Small intestine (tissue), 7 donors: ENCODE results near the gene CDK14. TPM values are rescaled to one million over a fixed set of nuclear protein-coding genes. Genes with fewer than 3 reads are reported as not detected.

Source experiments
- DNase-seq, 2 donors: peaks; one replicate each; pipeline versions ENCODE4 v3.0.0 to v3.0.0-alpha.2; 2013
- FAIRE-seq: peaks from 2 replicates; lab custom pipeline; 2012; peaks lifted over from hg19 to GRCh38; lab: Jason Lieb, UNC
- H3K27ac ChIP-seq, 3 donors: one replicate each; pipeline ENCODE4 v1.5.1; 2013; ENCODE audit warnings: low read length in 2 of 3, mild to moderate bottlenecking in 2 of 3, control low read depth in 1 of 3, inconsistent platforms in 1 of 3, low read depth in 1 of 3, moderate library complexity in 1 of 3
- H3K27me3 ChIP-seq, 3 donors: one replicate each; pipeline ENCODE4 v1.6.1; 2013; ENCODE audit warnings: low read length in 3 of 3, inconsistent platforms in 1 of 3; ENCODE audit not compliant: control insufficient read depth in 3 of 3, insufficient read depth in 3 of 3
- H3K36me3 ChIP-seq, 3 donors: one replicate each; pipeline ENCODE4 v1.6.1; 2013; ENCODE audit warnings: low read length in 3 of 3, inconsistent platforms in 1 of 3, low read depth in 1 of 3, mild to moderate bottlenecking in 1 of 3, moderate library complexity in 1 of 3; ENCODE audit not compliant: control insufficient read depth in 3 of 3, insufficient read depth in 2 of 3
- H3K4me1 ChIP-seq, 3 donors: one replicate each; pipeline ENCODE4 v1.6.1; 2013; ENCODE audit warnings: low read length in 2 of 3, inconsistent platforms in 1 of 3, low read depth in 1 of 3, mild to moderate bottlenecking in 1 of 3, moderate library complexity in 1 of 3; ENCODE audit not compliant: control insufficient read depth in 3 of 3, insufficient read depth in 2 of 3
- H3K4me3 ChIP-seq, 3 donors: one replicate each; pipeline ENCODE4 v1.5.1; 2013; ENCODE audit warnings: low read length in 3 of 3, control low read depth in 1 of 3, inconsistent platforms in 1 of 3, low read depth in 1 of 3, mild to moderate bottlenecking in 1 of 3, moderate library complexity in 1 of 3
- H3K9me3 ChIP-seq, 2 donors: one replicate each; pipeline ENCODE4 v1.6.1; 2013; ENCODE audit warnings: low read depth in 1 of 2, low read length in 1 of 2; ENCODE audit not compliant: control insufficient read depth in 2 of 2, insufficient read depth in 1 of 2
- WGBS, 3 donors: extraction: QIAGEN DNeasy Blood & Tissue Kit; methylation state at CpG; one replicate each; pipeline ENCODE4 v1.1.7; 2013; 5-methylcytosine and 5-hydroxymethylcytosine counted together
- polyA plus RNA-seq, 4 donors: library from polyadenylated mRNA; stranded (reverse) in 3 of 4; unstranded in 1 of 4; fragments of 200-250 nt in 3 of 4; fragments of 120-200 nt in 1 of 4; gene quantifications; one replicate each; pipeline versions ENCODE4 v1.2.1 to v1.2.3, GENCODE V29; 2013
- donor health status: healthy with polysubstance abuse.
- donor health status: control.
- donor health status: control.
- donor health status: Bipolar disorder and iron deficiency.
- donor health status: healthy.

The CDK14 gene
- polyA plus RNA-seq, 4 donors, result 1.1 to 6.3 (median 2.0) TPM; not detected in 1

DNA sequence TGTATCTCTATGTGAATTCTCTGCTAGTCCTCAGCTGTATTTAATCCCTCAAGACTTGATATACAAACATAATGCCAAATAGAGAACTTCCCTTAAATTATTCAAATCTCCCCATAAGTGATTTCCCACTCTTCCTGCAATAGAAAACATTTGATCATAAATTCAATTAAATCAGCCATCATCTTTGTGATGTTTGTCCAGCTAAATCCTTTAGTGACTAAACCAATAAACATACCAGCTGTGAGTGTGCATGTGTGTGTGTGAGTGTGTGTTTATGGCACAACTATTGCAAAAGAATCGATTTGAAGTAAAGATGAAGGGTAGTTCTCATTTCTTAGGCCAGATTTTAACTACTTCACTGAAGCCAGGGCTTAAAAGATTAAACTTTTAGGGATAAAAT lies 492.6 kb downstream of the CDK14 start:
- FAIRE-seq (no peak), DNase-seq (no peak)
- H3K27ac ChIP-seq, result no peak overlapping the region
- WGBS, 3 donors, result 27 to 41% (median 36%) methylated on average over 1 of the region's 1 CpG
- H3K4me1 ChIP-seq, result no peaks in the 10 kb centered on the region
- H3K36me3 ChIP-seq, result no peaks in the 10 kb centered on the region
- H3K4me3 ChIP-seq, result no peak overlapping the region
- H3K27me3 ChIP-seq, result no peaks in the 10 kb centered on the region
- H3K9me3 ChIP-seq, result no peaks in the 10 kb centered on the region

DNA sequence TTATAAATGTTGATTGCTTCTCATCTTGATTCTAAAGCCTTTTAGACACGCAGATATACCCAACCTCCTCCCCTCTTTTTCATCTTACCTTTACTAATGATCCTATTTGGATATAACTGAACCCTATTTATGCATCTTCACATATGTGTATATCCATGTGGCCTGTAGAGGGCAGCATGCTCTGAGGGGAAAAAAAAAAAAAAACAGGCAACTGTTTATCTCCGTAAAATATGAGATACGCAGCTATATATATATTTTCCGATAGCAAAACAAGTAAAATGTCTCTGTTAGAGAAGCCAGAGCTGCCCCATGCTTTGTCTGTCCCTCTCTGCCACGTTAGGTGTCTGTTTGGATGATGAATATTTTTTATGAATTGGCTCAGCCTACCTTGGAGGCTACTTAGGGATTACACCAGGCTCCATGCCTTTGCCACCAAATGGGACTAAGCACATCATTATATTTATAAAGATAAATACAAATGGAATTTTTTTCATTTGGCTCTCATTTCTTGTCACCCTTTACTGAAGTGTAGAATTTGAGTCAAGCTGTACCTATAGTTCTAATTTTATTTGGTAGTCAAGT lies 493.4 kb downstream of the CDK14 start:
- no peak for FAIRE-seq
- no peaks in the 10 kb centered on the region for H3K27me3 ChIP-seq
- WGBS, 3 donors, result 0 to 7% (median 1%) methylated on average over 5 of the region's 5 CpGs
- peak; percentile 40 to 49 for DNase-seq
- H3K9me3 ChIP-seq, result no peaks in the 10 kb centered on the region
- no peak overlapping the region for H3K4me3 ChIP-seq
- no peaks in the 10 kb centered on the region for H3K36me3 ChIP-seq
- H3K4me1 ChIP-seq, result no peaks in the 10 kb centered on the region
- no peak overlapping the region for H3K27ac ChIP-seq

DNA sequence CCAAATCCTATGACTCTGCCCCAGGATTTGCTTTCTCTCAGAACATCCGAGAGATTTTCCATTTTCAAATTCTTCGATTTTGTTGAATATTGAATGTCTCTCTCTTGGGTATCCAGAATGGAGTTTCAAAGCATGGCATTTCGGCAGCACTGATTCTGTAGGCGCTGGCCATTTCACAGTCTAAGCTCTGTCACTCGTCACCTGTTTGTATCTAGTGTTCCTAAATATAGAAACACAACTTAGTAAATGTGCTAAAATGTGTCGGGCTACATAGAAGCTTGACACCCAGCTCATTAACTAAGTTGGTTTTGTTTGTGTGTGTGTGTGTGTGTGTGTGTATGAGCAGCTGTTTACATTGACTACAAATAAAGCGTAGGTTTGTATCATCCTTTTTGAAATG lies 494.6 kb downstream of the CDK14 start:
- FAIRE-seq (no peak), DNase-seq (no peak)
- H3K4me1 ChIP-seq, result no peaks in the 10 kb centered on the region
- H3K36me3 ChIP-seq, result no peaks in the 10 kb centered on the region
- H3K27ac ChIP-seq, result no peak overlapping the region
- H3K9me3 ChIP-seq, result no peaks in the 10 kb centered on the region
- WGBS, 3 donors, result 89 to 93% (median 91%) methylated on average over 7 of the region's 7 CpGs
- no peak overlapping the region for H3K4me3 ChIP-seq
- no peaks in the 10 kb centered on the region for H3K27me3 ChIP-seq

DNA sequence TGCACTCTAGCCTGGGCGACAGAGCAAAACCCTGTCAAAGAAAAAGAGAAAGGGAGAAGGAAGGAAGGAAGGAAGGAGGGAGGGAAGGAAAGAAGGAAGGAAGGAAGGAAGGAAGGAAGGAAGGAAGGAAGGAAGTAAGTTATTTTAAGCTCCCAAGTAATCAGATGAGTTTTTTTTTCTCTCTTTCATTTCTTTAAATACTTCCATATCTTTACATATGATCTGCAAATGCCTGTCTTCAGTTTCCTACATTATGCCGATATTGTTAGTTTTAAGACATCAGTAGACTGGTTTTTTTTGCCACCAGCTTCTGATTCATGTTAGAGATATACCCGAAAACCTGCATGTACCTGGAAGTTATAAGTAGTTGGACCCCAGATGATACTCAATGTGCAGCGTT lies 495.5 kb downstream of the CDK14 start:
- 63 to 86% (median 67%) methylated on average over 4 of the region's 4 CpGs for WGBS, 3 donors
- no peak for FAIRE-seq
- Histone ChIP-seq H3K4me1 (no peaks in the 10 kb centered on the region), H3K27me3 (no peaks in the 10 kb centered on the region), H3K36me3 (no peaks in the 10 kb centered on the region), H3K4me3 (no peak overlapping the region), H3K9me3 (no peaks in the 10 kb centered on the region), H3K27ac (no peak overlapping the region)
- DNase-seq, result no peak

DNA sequence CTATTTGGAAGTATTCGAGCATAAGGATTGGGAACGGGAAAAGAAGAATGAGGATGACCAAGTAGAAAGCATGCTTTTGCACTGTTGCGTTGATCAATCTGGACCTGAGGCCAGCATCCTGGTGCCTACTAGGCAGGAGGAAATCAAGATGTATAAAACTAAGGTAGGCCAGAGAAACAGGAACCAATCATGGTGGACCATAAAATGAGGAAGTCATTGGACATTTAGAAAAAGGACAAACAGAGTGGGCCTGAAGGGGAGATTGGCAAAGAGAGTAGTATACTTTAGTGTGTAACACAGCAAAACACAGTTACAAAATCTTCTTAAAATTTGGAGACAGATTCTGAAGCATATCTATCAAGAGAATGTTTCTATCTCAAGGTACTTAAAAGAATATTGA lies 497.1 kb downstream of the CDK14 start:
- no peaks in the 10 kb centered on the region for H3K27me3 ChIP-seq
- WGBS, 3 donors, result 93 to 96% (median 95%) methylated on average over 3 of the region's 3 CpGs
- FAIRE-seq (no peak), DNase-seq (no peak)
- H3K9me3 ChIP-seq, result no peaks in the 10 kb centered on the region
- no peak overlapping the region for H3K27ac ChIP-seq
- H3K36me3 ChIP-seq, result no peaks in the 10 kb centered on the region
- no peaks in the 10 kb centered on the region for H3K4me1 ChIP-seq
- H3K4me3 ChIP-seq, result no peak overlapping the region

DNA sequence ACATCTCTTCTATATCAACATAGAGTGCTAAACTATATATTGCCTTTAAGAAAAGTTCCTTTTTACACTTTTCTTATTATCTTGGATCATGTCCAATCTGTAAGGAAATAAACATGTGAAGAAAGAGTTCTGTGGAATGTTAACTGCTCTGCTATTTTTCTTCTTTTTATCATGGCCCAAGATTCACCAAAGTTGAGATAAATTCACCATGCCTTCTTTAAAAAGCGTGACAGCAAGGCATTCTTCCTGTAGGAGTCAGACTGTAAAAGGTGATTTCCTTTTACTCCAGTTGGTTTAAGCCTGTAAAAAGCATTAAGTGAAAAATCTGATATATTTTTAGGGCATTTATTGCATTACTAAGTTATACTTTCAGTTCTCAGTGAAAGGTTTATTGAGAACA lies 502.4 kb downstream of the CDK14 start:
- no peaks in the 10 kb centered on the region for H3K27me3 ChIP-seq
- DNase-seq, result no peak
- WGBS, 3 donors, result 77 to 87% (median 84%) methylated on average over 1 of the region's 1 CpG

DNA sequence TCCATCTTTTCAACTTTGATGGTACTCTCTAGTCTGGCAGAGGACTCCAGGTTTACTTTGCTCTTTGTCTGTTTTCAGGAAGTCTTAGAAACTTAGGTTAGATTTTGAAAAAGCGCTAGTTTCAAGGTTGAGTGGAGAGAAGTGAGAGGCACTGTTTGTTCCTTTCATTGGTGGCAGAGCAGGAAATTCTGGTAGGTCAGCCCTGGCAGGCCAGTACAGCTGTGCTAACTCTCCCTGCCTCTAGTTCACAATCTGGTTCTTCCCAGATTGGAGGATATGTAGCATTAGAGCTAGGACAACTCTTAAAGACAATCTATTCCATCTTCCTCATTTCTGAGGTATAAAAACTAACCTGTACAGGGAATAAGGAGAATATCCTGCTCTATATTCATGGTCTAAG lies 507.2 kb downstream of the CDK14 start:
- FAIRE-seq (no peak), DNase-seq (no peak)
- no peaks in the 10 kb centered on the region for H3K36me3 ChIP-seq
- H3K27ac ChIP-seq, result no peak overlapping the region
- H3K4me1 ChIP-seq, result no peaks in the 10 kb centered on the region
- H3K27me3 ChIP-seq, result no peaks in the 10 kb centered on the region
- H3K4me3 ChIP-seq, result no peak overlapping the region
- 84 to 96% (median 93%) methylated on average over 1 of the region's 1 CpG for WGBS, 3 donors
- H3K9me3 ChIP-seq, result no peaks in the 10 kb centered on the region

More for the DNA sequence above, 502.4 kb downstream of the CDK14 start:
- Histone ChIP-seq H3K36me3 (no peaks in the 10 kb centered on the region), H3K4me3 (no peak overlapping the region), H3K27ac (no peak overlapping the region), H3K4me1 (no peaks in the 10 kb centered on the region), H3K9me3 (no peaks in the 10 kb centered on the region)
- no peak for FAIRE-seq

DNA sequence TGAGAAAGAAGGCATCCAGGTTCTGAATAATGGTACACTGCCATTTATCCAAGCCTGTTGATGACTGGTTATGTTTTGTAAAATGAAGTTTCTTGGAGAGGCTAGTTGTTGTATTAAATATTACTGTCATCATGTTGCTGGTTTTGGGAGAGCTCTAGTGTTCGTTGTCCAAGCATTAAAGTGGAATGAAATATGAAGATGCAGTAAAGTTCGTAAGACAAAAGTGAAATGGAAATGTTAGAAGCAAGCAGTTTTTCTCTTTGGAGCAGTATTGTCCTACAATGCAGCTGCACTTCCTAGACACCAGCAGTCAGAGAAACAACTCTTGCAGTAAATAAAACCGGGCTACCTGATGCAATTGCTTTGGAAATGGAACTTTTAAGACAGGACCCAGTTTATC lies 511.3 kb downstream of the CDK14 start:
- Histone ChIP-seq H3K9me3 (no peaks in the 10 kb centered on the region), H3K4me1 (no peaks in the 10 kb centered on the region), H3K27me3 (no peaks in the 10 kb centered on the region), H3K36me3 (no peaks in the 10 kb centered on the region), H3K4me3 (no peak overlapping the region), H3K27ac (no peak overlapping the region)
- FAIRE-seq (no peak), DNase-seq (no peak)
- 73 to 82% (median 73%) methylated on average over 3 of the region's 3 CpGs for WGBS, 3 donors

DNA sequence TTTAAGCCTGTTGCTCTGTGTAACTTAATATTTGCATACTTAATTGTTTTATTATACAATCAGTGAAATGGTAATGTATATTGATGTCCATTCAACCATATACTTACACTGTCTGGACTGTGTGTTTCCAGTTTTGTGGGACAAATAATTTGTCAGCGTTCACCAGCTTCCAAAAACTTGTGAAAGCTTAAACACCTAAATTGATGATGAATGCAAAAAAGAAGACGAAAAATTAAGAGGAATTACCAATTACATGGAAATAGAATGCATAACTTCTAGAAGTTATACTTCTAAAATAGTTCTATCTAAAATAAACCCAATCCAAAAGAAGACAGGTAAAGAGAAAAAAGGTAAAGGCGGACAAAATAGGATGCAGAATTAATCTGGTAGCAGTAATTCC lies 513.1 kb downstream of the CDK14 start:
- no peak overlapping the region for H3K4me3 ChIP-seq
- no peak for FAIRE-seq
- H3K9me3 ChIP-seq, result no peaks in the 10 kb centered on the region
- no peaks in the 10 kb centered on the region for H3K27me3 ChIP-seq
- H3K36me3 ChIP-seq, result no peaks in the 10 kb centered on the region
- no peak overlapping the region for H3K27ac ChIP-seq
- DNase-seq, result no peak
- H3K4me1 ChIP-seq, result no peaks in the 10 kb centered on the region
- 88 to 91% (median 90%) methylated on average over 3 of the region's 3 CpGs for WGBS, 3 donors
